ENCODE data around the gene DHX16.

Gene DHX16

DNA sequence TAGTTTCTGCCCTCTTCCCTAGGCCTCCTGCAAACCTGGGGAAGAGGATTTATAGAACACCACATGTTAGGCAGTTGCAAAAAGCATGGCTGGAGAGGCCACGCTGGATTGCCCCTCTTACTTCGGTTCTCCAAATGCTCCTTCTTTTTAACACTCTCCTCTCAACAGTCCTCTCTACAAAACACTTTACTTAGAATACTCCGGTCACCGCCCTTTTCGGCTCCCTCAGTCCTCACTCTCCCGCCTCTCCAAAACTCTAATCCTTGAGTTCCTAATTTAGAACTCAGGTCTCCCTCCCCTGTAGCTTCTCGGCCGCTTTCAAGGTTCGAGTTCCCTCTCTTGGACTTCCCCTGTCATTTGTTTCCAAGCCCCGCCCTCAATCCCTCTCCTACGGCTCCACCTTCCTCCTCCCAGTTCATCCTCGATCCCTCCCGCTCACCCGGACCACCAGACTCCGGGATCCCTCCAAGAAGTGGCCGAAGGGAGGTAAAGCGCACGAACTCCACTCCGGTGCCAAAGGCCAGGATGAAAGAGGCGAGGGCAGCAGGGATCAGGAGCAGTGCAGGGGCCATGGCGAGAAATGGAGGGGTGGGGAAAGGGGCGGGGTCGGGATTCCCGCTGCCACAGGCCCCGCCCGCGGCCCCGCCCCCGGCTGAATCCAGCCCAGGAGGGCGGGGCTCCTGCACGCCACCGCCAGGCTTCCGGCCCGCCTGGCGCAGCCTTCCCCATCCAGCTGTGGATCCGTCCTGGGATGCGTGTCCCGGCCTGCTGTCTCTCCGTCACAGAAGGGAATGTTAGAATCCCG is 17.8 kb upstream of the DHX16 start, which contains the start of gene NRM:
Gene NRM (minus strand): TSS at position 582 of the 805 bp plus-strand sequence. CDS start 10 bp downstream, at position 572.
- H3K4me3 ChIP-seq (ENCODE audit: low read depth, low read length), result peak within 1 kb of the TSS; percentile 96
- DNase-seq (ENCODE audit: low read depth), result peak; percentile 84
- TF ChIP-seq, protein P1, sequence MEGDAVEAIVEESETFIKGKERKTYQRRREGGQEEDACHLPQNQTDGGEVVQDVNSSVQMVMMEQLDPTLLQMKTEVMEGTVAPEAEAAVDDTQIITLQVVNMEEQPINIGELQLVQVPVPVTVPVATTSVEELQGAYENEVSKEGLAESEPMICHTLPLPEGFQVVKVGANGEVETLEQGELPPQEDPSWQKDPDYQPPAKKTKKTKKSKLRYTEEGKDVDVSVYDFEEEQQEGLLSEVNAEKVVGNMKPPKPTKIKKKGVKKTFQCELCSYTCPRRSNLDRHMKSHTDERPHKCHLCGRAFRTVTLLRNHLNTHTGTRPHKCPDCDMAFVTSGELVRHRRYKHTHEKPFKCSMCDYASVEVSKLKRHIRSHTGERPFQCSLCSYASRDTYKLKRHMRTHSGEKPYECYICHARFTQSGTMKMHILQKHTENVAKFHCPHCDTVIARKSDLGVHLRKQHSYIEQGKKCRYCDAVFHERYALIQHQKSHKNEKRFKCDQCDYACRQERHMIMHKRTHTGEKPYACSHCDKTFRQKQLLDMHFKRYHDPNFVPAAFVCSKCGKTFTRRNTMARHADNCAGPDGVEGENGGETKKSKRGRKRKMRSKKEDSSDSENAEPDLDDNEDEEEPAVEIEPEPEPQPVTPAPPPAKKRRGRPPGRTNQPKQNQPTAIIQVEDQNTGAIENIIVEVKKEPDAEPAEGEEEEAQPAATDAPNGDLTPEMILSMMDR (IDR thresholded peaks at IDR 0.05; ENCODE audit: insufficient read depth, low read depth, low read length, missing control alignments), result no peak

DNA sequence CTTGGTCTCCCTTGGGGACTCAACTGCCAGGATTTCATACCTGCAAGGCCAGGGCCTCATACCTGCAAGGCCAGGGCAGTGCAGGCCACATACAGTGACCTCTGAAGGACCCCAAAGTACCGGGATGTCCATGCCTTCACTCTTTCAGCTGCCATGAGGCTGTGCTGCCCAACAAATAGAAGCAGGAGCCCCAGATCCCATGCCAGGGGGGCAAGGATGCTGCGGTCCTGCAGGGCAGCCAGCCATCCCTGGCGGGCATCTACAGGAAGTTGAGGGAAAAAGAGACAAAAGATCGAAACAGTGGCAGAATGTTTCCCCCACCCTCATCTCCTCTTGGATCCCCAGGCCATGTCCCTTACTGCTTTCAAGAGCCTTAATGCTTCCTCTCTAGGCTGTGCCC is 17.2 kb upstream of the DHX16 start:
- peak overlapping the region; percentile 96 for H3K4me3 ChIP-seq (ENCODE audit: low read depth, low read length)
- DNase-seq (ENCODE audit: low read depth), result no peak
- TF ChIP-seq, protein P1 (IDR thresholded peaks at IDR 0.05; ENCODE audit: insufficient read depth, low read depth, low read length, missing control alignments), result no peak

DNA sequence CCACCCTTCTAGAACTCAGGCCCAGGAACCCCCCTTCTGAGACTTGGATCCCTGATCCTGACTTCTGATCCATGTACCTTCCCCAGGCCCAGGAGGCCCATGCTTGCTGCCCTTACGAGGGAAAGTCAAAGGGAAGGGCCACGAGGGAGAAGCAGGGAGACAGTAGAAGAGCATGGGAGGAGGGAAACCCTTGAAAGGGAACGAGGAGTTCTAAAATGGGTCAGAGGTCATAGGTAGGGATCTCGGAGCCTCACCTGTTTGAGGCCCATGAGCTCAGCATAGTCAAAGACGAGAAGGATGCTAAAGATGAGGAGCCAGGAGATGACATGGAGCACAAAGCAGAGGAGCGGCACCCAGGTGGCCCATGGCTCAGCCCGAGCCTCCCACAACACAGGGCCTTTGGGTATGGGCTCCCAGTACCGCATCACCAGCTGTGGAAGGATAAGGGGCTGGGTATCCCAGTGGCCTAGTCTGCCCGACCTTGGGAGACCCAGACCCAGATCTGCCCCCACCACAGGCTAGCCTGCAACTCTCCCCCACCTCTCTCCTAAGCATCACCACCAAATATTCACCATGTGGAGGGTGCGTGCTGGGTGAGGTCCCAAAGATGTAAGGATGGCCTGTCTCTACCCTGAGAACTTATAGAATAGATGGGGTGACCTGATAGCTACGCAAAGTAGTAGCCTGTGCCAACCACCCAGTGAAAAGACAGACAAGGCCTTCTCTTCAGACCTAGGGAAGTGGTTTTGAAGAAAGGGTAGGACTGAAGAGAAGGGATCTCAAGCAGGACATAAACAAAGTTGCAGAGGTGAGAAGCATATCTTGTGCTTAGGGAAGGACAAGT is 16.4 kb upstream of the DHX16 start:
- TF ChIP-seq, protein P1 (IDR thresholded peaks at IDR 0.05; ENCODE audit: insufficient read depth, low read depth, low read length, missing control alignments), result no peak
- peak overlapping the region; percentile 96 for H3K4me3 ChIP-seq (ENCODE audit: low read depth, low read length)
- DNase-seq (ENCODE audit: low read depth), result peak; percentile 26

DNA sequence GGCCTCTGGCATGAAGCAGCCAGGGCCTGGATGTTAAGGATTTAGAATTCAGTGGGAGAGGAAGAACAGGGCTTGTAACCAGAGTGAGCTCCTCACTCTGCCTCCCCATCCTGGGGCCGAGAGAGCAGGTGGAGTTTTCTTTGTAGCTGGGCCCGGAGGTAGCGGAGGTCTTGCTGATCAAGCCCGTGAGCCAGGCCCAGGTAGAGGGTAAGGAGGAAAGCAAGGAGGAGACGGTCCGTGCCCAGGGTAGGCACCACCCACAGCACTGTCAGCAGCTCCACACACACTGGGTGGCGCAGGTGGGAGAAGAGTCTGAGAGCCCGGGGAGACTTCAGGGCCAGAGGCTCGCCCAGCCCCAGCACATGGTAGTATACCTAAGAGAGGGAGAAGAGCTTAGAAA is 15.8 kb upstream of the DHX16 start:
- peak; percentile 74 for DNase-seq (ENCODE audit: low read depth)
- TF ChIP-seq, protein P1 (IDR thresholded peaks at IDR 0.05; ENCODE audit: insufficient read depth, low read depth, low read length, missing control alignments), result no peak
- H3K4me3 ChIP-seq (ENCODE audit: low read depth, low read length), result peak overlapping the region; percentile 96

DNA sequence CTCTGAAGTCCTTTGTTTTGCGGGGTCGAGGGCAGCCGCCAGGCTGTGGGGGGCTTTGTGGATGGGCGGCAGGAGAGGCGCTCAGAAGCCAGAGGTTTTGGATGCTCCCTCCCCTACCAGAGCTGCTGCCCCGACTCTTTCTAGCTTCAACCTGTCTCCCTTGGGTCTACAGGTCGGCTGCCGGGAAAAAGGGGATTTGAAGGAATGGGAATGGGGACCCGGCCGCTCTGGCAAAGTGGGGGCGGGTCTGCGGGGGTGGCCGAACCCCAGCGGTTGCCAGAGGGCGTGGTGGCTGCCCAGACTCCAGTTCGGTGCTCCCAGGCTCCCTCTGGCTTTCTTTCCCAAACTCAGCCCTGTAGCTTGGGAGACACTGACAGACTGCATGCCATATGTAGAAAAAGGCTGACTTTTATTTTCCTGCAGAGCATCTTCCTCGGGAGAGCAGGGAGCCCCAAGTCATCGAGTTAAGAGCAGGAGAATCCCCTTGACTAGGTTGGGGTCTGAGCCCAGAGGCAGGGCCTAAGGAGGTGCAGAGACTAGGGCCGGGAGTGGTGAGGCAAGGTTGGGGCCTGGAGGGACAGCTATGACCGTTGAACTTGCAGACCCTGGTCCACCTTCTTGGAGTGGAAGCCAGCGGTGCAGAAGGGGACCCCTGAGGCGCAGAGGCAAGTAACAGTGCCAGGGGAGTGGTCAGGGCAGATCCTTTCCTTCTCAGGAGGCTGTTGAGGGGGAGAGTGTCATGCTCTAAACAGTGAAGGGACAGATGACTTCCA is 15.0 kb upstream of the DHX16 start:
- DNase-seq (ENCODE audit: low read depth), result peak; percentile 35
- H3K4me3 ChIP-seq (ENCODE audit: low read depth, low read length), result peak overlapping the region; percentile 96
- TF ChIP-seq, protein P1 (IDR thresholded peaks at IDR 0.05; ENCODE audit: insufficient read depth, low read depth, low read length, missing control alignments), result no peak

DNA sequence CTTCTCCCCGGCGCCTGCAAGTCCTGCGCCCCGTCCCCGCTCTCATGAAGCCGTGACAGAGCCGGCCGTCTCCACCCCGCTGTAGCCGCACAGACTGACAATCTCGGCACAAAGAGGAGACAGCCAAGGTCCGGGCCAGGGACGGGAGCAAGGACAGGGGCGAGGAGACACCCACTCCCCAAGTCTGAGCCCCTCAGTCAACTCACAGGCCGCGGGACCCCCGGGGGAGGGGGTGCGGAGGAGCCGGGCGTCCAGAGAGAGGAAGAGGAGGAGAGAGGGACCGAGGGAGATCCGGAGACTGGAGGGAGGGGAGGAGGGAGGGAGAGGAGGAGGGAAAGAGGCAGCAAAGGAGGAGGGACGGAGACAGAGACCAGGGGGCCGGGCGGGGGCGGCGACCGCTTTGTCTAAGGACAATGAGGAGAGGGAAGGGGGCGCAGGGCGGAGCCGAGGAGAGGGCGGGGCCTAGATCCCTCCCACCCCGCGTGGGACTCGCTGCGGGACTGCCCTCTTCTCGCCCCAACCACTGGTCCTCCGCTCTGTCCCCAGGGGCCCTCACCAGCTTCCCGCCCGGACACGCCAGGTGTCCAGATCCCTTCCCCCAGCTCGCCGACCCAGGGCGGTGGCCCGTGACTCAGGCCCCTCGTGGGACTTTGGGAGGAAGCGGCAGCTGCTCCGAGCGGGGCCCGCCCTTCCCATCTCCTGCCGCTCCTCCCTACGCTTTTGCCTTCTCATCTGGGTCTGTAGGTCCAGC is 14.3 kb upstream of the DHX16 start:
- TF ChIP-seq, protein P1 (IDR thresholded peaks at IDR 0.05; ENCODE audit: insufficient read depth, low read depth, low read length, missing control alignments), result no peak
- H3K4me3 ChIP-seq (ENCODE audit: low read depth, low read length), result peak overlapping the region; percentile 96
- DNase-seq (ENCODE audit: low read depth), result peak; percentile 98
